ENCODE data around the gene STAT5B. TPM values are rescaled to one million over a fixed set of nuclear protein-coding genes. Genes with fewer than 3 reads are reported as not detected.
"Not testable (repeated sequence)": the region's sequence is repeated elsewhere in the genome, so short reads cannot be mapped to it uniquely, and the experiment has no call there.

Gene STAT5B
- total RNA-seq, 1 donor from 2014 or later, result 52.3 TPM

DNA sequence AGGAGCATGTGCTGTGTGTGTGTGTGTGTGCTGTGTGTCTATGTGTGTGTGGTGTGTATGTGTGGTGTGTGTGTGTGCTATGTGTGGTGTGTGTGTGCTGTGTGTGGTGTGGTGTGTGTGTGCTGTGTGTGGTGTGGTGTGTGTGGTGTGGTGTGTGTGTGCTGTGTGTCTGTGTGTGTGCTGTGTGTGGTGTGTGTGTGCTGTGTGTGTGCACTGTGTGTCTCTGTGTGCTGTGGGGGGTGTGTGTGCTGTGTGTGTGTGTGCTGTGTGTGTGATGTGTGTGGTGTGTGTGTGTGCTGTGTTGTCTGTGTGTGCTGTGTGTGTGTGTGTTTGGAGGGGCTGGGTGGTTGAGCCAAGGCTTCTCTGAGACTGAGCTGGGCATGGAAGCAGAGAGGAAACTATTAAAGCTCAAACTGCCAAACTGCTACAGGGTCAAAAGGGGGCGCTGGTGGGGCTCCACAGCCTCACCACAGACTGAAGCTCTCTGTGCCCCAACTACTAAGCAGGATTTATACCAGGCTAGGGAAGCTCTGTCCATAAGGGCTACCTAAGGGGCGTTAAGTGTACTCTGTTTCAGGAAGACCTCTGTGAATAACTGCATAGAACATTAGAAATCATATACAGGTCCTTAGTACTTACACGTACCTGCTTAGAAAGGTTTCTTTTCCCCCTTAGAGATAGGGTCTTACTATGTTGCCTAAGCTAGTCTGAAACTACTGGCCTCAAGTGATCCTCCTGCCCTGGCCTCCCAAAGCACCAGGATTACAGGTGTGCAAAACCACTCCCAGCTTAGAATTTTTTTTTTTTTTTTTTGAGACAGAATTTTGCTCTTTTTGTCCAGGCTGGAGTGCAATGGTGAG, 54.1 kb downstream of the STAT5B start:
- Mint-ChIP-seq H3K27me3 (ENCODE audit: low read depth) (no peaks in the 10 kb centered on the region), H3K27ac (no peak overlapping the region), H3K4me1 (no peaks in the 10 kb centered on the region), H3K9me3 (no peaks in the 10 kb centered on the region), H3K36me3 (peaks cover 24% of the 10 kb centered on the region), H3K4me3 (no peak overlapping the region)
- TF ChIP-seq CTCF (IDR thresholded peaks at IDR 0.05; ENCODE audit: unreplicated experiment), result no peak
- DNase-seq (ENCODE audit: low spot score in 2 of 2, unreplicated experiment in 2 of 2), result no peak

DNA sequence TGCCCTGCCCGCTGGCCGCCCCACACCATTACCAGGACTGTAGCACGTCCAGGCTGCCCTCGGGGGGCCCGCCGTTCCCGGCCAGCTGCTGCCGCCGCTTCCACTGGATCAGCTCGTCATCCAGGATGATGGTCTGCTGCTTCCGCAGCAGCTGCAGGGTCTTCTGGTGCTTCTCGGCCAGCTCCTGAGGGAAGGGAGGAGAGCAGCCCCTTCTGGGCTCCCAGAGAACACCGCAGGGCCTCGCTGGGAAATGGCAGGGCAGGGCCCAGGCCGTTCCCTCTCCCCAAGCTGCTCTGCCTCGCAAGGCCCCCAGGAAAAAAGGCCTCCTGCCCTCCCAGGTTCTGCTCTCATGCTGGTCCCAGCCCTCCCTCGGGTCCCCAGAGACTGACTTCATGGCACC, 56.9 kb downstream of the STAT5B start:
- H3K27ac Mint-ChIP-seq, result not testable (repeated sequence)
- H3K36me3 Mint-ChIP-seq, result peaks cover 26% of the 10 kb centered on the region

DNA sequence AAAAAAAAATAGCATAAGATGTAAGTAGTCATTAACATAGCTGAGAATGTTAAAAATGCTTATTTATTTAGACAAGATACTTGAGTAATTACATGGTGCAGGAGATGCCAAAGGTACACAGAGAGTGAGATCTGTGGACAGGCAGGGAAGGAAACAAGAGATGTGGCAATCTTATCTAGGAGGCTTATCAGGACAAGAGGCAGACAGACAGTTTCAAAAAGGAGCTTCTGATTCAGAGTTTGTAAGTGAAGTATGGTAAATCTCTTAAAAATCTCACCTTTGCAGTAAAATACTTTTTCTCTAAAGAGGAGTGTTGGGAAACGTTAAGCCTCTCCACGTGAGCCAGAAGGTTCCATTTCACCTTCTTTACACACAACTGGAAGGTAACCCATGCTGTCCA, 62.0 kb downstream of the STAT5B start:
- no peaks in the 10 kb centered on the region for H3K27me3 Mint-ChIP-seq (ENCODE audit: low read depth)
- TF ChIP-seq CTCF (IDR thresholded peaks at IDR 0.05; ENCODE audit: unreplicated experiment), result no peak
- no peak for DNase-seq (ENCODE audit: low spot score in 2 of 2, unreplicated experiment in 2 of 2)
- peaks cover 33% of the 10 kb centered on the region for H3K36me3 Mint-ChIP-seq
- no peaks in the 10 kb centered on the region for H3K9me3 Mint-ChIP-seq
- no peak overlapping the region for H3K27ac Mint-ChIP-seq
- no peak overlapping the region for H3K4me3 Mint-ChIP-seq
- H3K4me1 Mint-ChIP-seq, result no peaks in the 10 kb centered on the region

More for the DNA sequence above, 56.9 kb downstream of the STAT5B start:
- not testable (repeated sequence) for H3K27me3 Mint-ChIP-seq (ENCODE audit: low read depth); DNase-seq (ENCODE audit: low spot score in 2 of 2, unreplicated experiment in 2 of 2); H3K9me3 Mint-ChIP-seq; H3K4me3 Mint-ChIP-seq; H3K4me1 Mint-ChIP-seq

DNA sequence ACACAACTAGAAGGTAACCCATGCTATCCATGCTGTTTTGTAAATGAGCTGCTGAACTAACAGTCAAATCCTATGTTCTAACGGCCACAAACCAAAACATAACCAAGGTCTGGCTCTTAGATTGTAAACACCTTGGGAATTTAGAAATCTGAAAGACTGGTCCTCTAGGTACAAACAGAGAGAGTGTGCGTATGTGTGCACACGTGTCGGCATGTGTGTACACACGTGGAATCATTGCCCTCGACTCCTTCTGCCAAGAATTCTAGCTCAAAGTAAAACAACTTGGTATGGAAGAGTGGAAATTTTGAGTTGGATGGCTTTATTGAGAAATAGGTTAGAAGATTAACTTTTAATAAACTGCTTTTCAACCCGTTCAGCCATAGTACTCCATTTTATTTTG, 63.8 kb downstream of the STAT5B start:
- H3K9me3 Mint-ChIP-seq, result no peaks in the 10 kb centered on the region
- TF ChIP-seq CTCF (IDR thresholded peaks at IDR 0.05; ENCODE audit: unreplicated experiment), result no peak
- H3K4me1 Mint-ChIP-seq, result no peaks in the 10 kb centered on the region
- H3K36me3 Mint-ChIP-seq, result peaks cover 30% of the 10 kb centered on the region
- H3K27ac Mint-ChIP-seq, result no peak overlapping the region
- no peak overlapping the region for H3K4me3 Mint-ChIP-seq
- DNase-seq (ENCODE audit: low spot score in 2 of 2, unreplicated experiment in 2 of 2), result no peak
- no peaks in the 10 kb centered on the region for H3K27me3 Mint-ChIP-seq (ENCODE audit: low read depth)

DNA sequence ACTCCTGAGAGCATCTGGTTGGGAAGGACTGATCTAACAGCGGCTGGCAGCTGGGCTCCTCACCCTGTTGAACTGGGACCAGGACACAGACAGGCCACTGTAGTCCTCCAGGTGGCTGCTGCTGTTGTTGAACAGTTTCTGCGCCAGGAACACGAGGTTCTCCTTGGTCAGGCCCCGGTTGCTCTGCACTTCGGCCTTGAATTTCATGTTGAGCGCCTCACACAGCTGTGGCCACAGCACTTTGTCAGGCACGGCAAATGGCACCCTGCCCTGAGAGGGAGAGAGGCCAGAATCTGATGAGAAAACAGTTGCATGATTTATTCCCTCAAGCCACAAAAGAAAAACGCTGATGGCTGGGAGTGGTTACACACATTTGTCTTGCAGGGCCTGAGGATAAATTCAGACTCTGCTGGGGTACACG, 64.3 kb downstream of the STAT5B start:
- H3K36me3 Mint-ChIP-seq, result peaks cover 30% of the 10 kb centered on the region
- not testable (repeated sequence) for DNase-seq (ENCODE audit: low spot score in 2 of 2, unreplicated experiment in 2 of 2)

DNA sequence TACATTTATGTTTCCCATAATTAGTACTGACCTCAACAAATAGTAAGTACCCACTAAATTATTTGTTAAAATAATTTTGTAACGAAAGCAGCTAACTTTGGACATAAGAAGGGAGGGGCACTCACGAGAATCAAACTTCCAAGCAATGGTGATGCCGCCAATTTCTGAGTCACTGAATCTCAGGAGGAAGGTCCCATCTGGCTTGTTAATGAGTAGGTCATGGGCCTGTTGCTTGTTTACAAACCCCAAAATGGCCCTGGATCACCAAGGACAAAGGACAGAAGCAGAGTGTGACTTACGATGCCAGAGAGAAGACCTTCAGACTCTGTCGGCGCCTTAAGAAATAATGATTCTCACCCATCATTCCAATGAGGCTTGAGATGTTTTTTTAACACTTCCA, 66.1 kb downstream of the STAT5B start:
- no peak for TF ChIP-seq CTCF (IDR thresholded peaks at IDR 0.05; ENCODE audit: unreplicated experiment)
- no peak for DNase-seq (ENCODE audit: low spot score in 2 of 2, unreplicated experiment in 2 of 2)
- H3K9me3 Mint-ChIP-seq, result no peaks in the 10 kb centered on the region
- H3K4me3 Mint-ChIP-seq, result no peak overlapping the region
- H3K27ac Mint-ChIP-seq, result no peak overlapping the region
- no peaks in the 10 kb centered on the region for H3K27me3 Mint-ChIP-seq (ENCODE audit: low read depth)
- H3K36me3 Mint-ChIP-seq, result peaks cover 32% of the 10 kb centered on the region
- H3K4me1 Mint-ChIP-seq, result no peaks in the 10 kb centered on the region

More for the DNA sequence above, 64.3 kb downstream of the STAT5B start:
- not testable (repeated sequence) for H3K4me3 Mint-ChIP-seq; H3K4me1 Mint-ChIP-seq; H3K27me3 Mint-ChIP-seq (ENCODE audit: low read depth); H3K27ac Mint-ChIP-seq; H3K9me3 Mint-ChIP-seq

GRCh38 chr17:42206153-42206612, 70.0 kb downstream of the STAT5B start:
- DNase-seq (ENCODE audit: low spot score in 2 of 2, unreplicated experiment in 2 of 2); H3K27ac Mint-ChIP-seq; H3K4me1 Mint-ChIP-seq; H3K4me3 Mint-ChIP-seq; H3K27me3 Mint-ChIP-seq (ENCODE audit: low read depth); H3K9me3 Mint-ChIP-seq: not testable (repeated sequence)
- H3K36me3 Mint-ChIP-seq, result peaks cover 54% of the 10 kb centered on the region
